IMR-90 (cell line): ENCODE data around the gene PYCR2. TPM values are rescaled to one million over a fixed set of nuclear protein-coding genes. Genes with fewer than 3 reads are reported as not detected.

Experiments
- ATAC-seq: fragments of 200-7000 bp; cut with Tn5 transposase; 2 replicates; pipeline ENCODE4 v1.9.1; 2020; ENCODE audit warnings: low read depth, mild to moderate bottlenecking, moderate library complexity
- BruUV-seq: library from RNA; stranded (reverse); fragments of 400-500 nt; replicated peaks from 2 replicates; lab custom pipeline; 2021; lab: Mats Ljungman, UMichigan
- CTCF ChIA-PET: fragments of 300-600 bp; formaldehyde crosslinking; extraction: SDS; loops from one replicate; lab custom pipeline; 2021; ENCODE audit warnings: antibody characterized with exemption; lab: Yijun Ruan, JAX
- POLR2A ChIA-PET: fragments of 300-600 bp; sonication (Branson Sonifier 250); formaldehyde crosslinking; loops from one replicate; lab custom pipeline; 2022; ENCODE audit warnings: antibody characterized with exemption; ENCODE audit not compliant: unreplicated experiment; lab: Charles Lee
- DNase-seq: peaks from one replicate; pipeline ENCODE4 v3.0.0; 2013
- H2AFZ ChIP-seq: replicated peaks from 2 replicates; pipeline ENCODE3; 2013; ENCODE audit warnings: low read length, mild to moderate bottlenecking; ENCODE audit not compliant: poor library complexity
- H2AK5ac ChIP-seq: 2 replicates; pipeline ENCODE4 v1.6.1; 2013; ENCODE audit warnings: low read depth, low read length, inconsistent platforms
- H2AK9ac ChIP-seq: replicated peaks from 2 replicates; pipeline ENCODE3; 2013; ENCODE audit warnings: mild to moderate bottlenecking, low read depth, low read length, moderate library complexity; ENCODE audit not compliant: poor library complexity
- H2BK120ac ChIP-seq: 2 replicates; pipeline ENCODE4 v1.6.1; 2013; ENCODE audit warnings: low read depth, low read length, inconsistent platforms
- H2BK15ac ChIP-seq: 3 replicates; pipeline ENCODE4 v1.6.1; 2013; ENCODE audit warnings: low read depth, low read length, inconsistent platforms
- H2BK20ac ChIP-seq: 2 replicates; pipeline ENCODE4 v1.6.1; 2013; ENCODE audit warnings: low read depth, mild to moderate bottlenecking, inconsistent platforms, low read length, moderate library complexity
- H2BK5ac ChIP-seq: 2 replicates; pipeline ENCODE4 v1.6.1; 2013; ENCODE audit warnings: mild to moderate bottlenecking, low read depth, low read length, inconsistent platforms; ENCODE audit not compliant: poor library complexity, severe bottlenecking
- H3K14ac ChIP-seq: replicated peaks from 2 replicates; pipeline ENCODE4 v1.6.1; 2013; ENCODE audit warnings: low read depth, low read length, inconsistent platforms
- H3K18ac ChIP-seq: 2 replicates; pipeline ENCODE4 v1.6.1; 2013; ENCODE audit warnings: low read depth, low read length, control low read depth
- H3K23ac ChIP-seq: 2 replicates; pipeline ENCODE4 v1.6.1; 2013; ENCODE audit warnings: low read depth, low read length, inconsistent platforms
- H3K27ac ChIP-seq: 2 replicates; pipeline ENCODE4 v1.5.1; 2013; ENCODE audit warnings: mild to moderate bottlenecking, control low read depth, low read length; ENCODE audit not compliant: insufficient read depth
- H3K27me3 ChIP-seq: 2 replicates; pipeline ENCODE4 v1.6.1; 2013; ENCODE audit warnings: low read length; ENCODE audit not compliant: control insufficient read depth, insufficient read depth
- H3K36me3 ChIP-seq: 2 replicates; pipeline ENCODE4 v1.6.1; 2013; ENCODE audit warnings: low read length, mixed read lengths; ENCODE audit not compliant: control insufficient read depth, insufficient read depth
- H3K4ac ChIP-seq: 2 replicates; pipeline ENCODE4 v1.6.1; 2013; ENCODE audit warnings: low read depth, low read length, inconsistent platforms
- H3K4me1 ChIP-seq: 2 replicates; pipeline ENCODE4 v1.6.1; 2013; ENCODE audit warnings: low read length, mixed read lengths; ENCODE audit not compliant: control insufficient read depth, insufficient read depth
- H3K4me2 ChIP-seq: 2 replicates; pipeline ENCODE4 v1.6.1; 2013; ENCODE audit warnings: low read depth, mild to moderate bottlenecking, control low read depth, low read length, moderate library complexity
- H3K4me3 ChIP-seq: 2 replicates; pipeline ENCODE4 v1.5.1; 2013; ENCODE audit warnings: low read depth, mild to moderate bottlenecking, control low read depth, low read length, moderate library complexity; ENCODE audit not compliant: insufficient read depth
- H3K56ac ChIP-seq: 2 replicates; pipeline ENCODE4 v1.6.1; 2013; ENCODE audit warnings: low read length, inconsistent platforms; ENCODE audit not compliant: insufficient read depth; ENCODE audit errors: extremely low read depth
- H3K79me1 ChIP-seq, 2 experiments: 2 replicates each; pipeline ENCODE4 v1.6.1; 2013; ENCODE audit warnings: low read length in 2 of 2, inconsistent platforms in 1 of 2, low read depth in 1 of 2
- H3K9ac ChIP-seq: 2 replicates; pipeline ENCODE4 v1.6.1; 2013; ENCODE audit warnings: low read depth, low read length, control low read depth
- H3K9me1 ChIP-seq: 2 replicates; pipeline ENCODE4 v1.6.1; 2013; ENCODE audit warnings: low read length, inconsistent platforms; ENCODE audit not compliant: insufficient read depth
- H3K9me3 ChIP-seq: 2 replicates; pipeline ENCODE4 v1.6.1; 2013; ENCODE audit warnings: low read length; ENCODE audit not compliant: control insufficient read depth, insufficient read depth
- H4K20me1 ChIP-seq: 2 replicates; pipeline ENCODE4 v1.6.1; 2013; ENCODE audit warnings: low read length, inconsistent platforms; ENCODE audit not compliant: insufficient read depth
- H4K5ac ChIP-seq: 2 replicates; pipeline ENCODE4 v1.6.1; 2013; ENCODE audit warnings: mild to moderate bottlenecking, low read depth, low read length, control low read depth
- H4K8ac ChIP-seq, 2 experiments: 2 replicates each; pipeline ENCODE4 v1.6.1; 2013; ENCODE audit warnings: low read depth in 2 of 2, low read length in 2 of 2, control low read depth in 1 of 2, inconsistent platforms in 1 of 2
- H4K91ac ChIP-seq: 2 replicates; pipeline ENCODE4 v1.6.1; 2013; ENCODE audit warnings: low read depth, low read length, inconsistent platforms; ENCODE audit not compliant: insufficient read depth
- CHD1 ChIP-seq: IDR thresholded peaks from 2 replicates; pipeline ENCODE4 v1.6.1; 2012; ENCODE audit warnings: low read depth, low read length, improper control_type of control experiment
- FOS ChIP-seq: fragments of 150-350 bp; IDR thresholded peaks from 2 replicates; pipeline ENCODE4 v1.6.1; 2016; ENCODE audit warnings: low read depth, low read length
- SMC3 ChIP-seq: fragments of 150-350 bp; IDR thresholded peaks from 2 replicates; pipeline ENCODE4 v1.6.1; 2016; ENCODE audit warnings: low read depth, mild to moderate bottlenecking, antibody characterized with exemption, low read length, moderate library complexity
- USF2 ChIP-seq: fragments of 150-350 bp; IDR thresholded peaks from 2 replicates; pipeline ENCODE4 v1.6.1; 2017; ENCODE audit warnings: mild to moderate bottlenecking, antibody characterized with exemption, low read length, low read depth
- WGBS, 2 experiments: methylation state at CpG; one replicate each; pipeline versions ENCODE4 v1.1.5 to v1.1.7; 2013; ENCODE audit warnings: missing lambda C conversion rate in 2 of 2; ENCODE audit not compliant: insufficient read length in 1 of 2; ENCODE audit errors: extremely low coverage in 2 of 2; 5-methylcytosine and 5-hydroxymethylcytosine counted together
- dilution Hi-C: fragments of 300-500 bp; cut with HindIII; formaldehyde crosslinking; loops from one replicate; pipeline ENCODE4 v1.14.3; 2018; ENCODE audit warnings: low sequenced_read_pairs; ENCODE audit not compliant: unreplicated experiment
- in situ Hi-C: fragments of 300-500 bp; cut with MboI; formaldehyde crosslinking; loops from 3 replicates; pipeline ENCODE4 v1.14.3; 2019; ENCODE audit warnings: low sequenced_read_pairs, inconsistent platforms, mixed read lengths
- intact Hi-C: fragments of 100-400 bp; cut with micrococcal nuclease; formaldehyde crosslinking; loops from 2 replicates; pipeline ENCODE4 v1.10.0; 2022
- polyA plus RNA-seq, 3 experiments: library from polyadenylated mRNA; depleted of rRNA; stranded (reverse); fragments of >200 nt; gene quantifications; 2 replicates each; pipeline ENCODE4 v1.2.3, GENCODE V29; 2012; ENCODE audit warnings: low replicate concordance in 1 of 3
- total RNA-seq: library from RNA; depleted of rRNA; stranded (reverse); fragments of >200 nt; gene quantifications from 2 replicates; pipeline ENCODE4 v1.2.3, GENCODE V29; 2012

The PYCR2 gene
- total and polyA plus RNA-seq, 2 of the 4 experiments (the other 2 are of a cell fraction), result 34.4 to 68.1 TPM

- TF ChIP-seq CHD1, result no peak
- TF ChIP-seq FOS, result no peak
- TF ChIP-seq SMC3, result peak; percentile 81
Observed at GRCh38 chr1:225911191-225912130, 12.6 kb downstream of the PYCR2 start (continued).

- H3K27me3 ChIP-seq, result peaks cover 3% of the 10 kb centered on the region; the same call in 1 of the 2 replicates
- H3K23ac ChIP-seq, result no peak overlapping the region
- H3K9me3 ChIP-seq, result no peaks in the 10 kb centered on the region
- H2BK20ac ChIP-seq, result no peak overlapping the region
- H3K18ac ChIP-seq, result no peak overlapping the region
- POLR2A ChIA-PET, result no interaction called here
- intact Hi-C loops (no loop called here), in situ Hi-C loops (no loop called here), dilution Hi-C loops (no loop called here)
- no peaks in the 10 kb centered on the region for H3K9me1 ChIP-seq
- H2BK15ac ChIP-seq, result no peak overlapping the region
- WGBS, 2 experiments, result 100% methylated on average over 1 of the region's 1 CpG; no CpG with 5 or more reads in 1 of the 2 experiments
- H3K9ac ChIP-seq, result no peak overlapping the region
- no peak overlapping the region for H4K5ac ChIP-seq
- no peak for TF ChIP-seq USF2
- H3K36me3 ChIP-seq, result no peaks in the 10 kb centered on the region
- no peak overlapping the region for H2AK5ac ChIP-seq
- H2BK120ac ChIP-seq, result no peak overlapping the region
- no TSS peak for BruUV-seq
- H4K20me1 ChIP-seq, result no peaks in the 10 kb centered on the region
- no peak overlapping the region for H2BK5ac ChIP-seq
- H2AFZ ChIP-seq, result no peak overlapping the region
- ATAC-seq (no peak), DNase-seq (no peak)
- CTCF ChIA-PET, result no interaction called here
- no peak overlapping the region for H2AK9ac ChIP-seq
- H4K91ac ChIP-seq, result no peak overlapping the region
- no peak overlapping the region for H3K27ac ChIP-seq
- no peak overlapping the region for H3K4ac ChIP-seq
- H3K4me1 ChIP-seq, result peaks cover 1% of the 10 kb centered on the region; the same call in 1 of the 2 replicates
- H4K8ac ChIP-seq, result no peak overlapping the region
- no peak overlapping the region for H3K14ac ChIP-seq
- H3K4me2 ChIP-seq, result no peak overlapping the region
- H3K4me3 ChIP-seq, result no peak overlapping the region
- no peak overlapping the region for H3K56ac ChIP-seq
- no peaks in the 10 kb centered on the region for H3K79me1 ChIP-seq
Observed at GRCh38 chr1:225909477-225909876, 14.6 kb downstream of the PYCR2 start.
